Spleen (tissue), 7 donors: Measurements from ENCODE around the gene PPP1R9A.

Experiments
- POLR2A ChIP-seq, 3 donors: fragments of 450-650 bp; IDR thresholded peaks; one replicate each; pipeline ENCODE4 v1.5.1; 2017; ENCODE audit warnings: antibody characterized with exemption in 3 of 3, mild to moderate bottlenecking in 1 of 3
- TF ChIP-seq, protein P1 (sequence below), 11 experiments: fragments of 200-600 bp in 7 of 11; fragments of 450-650 bp in 4 of 11; sonication (generic) in 4 of 11; IDR thresholded peaks in 8 of 11; conservative IDR thresholded peaks in 3 of 11; 1 replicate in 7 of 11; 2 replicates in 4 of 11; pipeline versions ENCODE4 v1.4.0 to v1.8.0; 2016 to 2021; ENCODE audit warnings: antibody characterized with exemption in 11 of 11, inconsistent platforms in 4 of 11, mild to moderate bottlenecking in 1 of 11
- donor health status: DM: no; HTN: no; CAD: no; lungs with moderate emphysema.
- donor health status: DM: no; HTN: no; CAD: no.
- donor health status: DM: no; HTN: no; CAD: no.

DNA sequence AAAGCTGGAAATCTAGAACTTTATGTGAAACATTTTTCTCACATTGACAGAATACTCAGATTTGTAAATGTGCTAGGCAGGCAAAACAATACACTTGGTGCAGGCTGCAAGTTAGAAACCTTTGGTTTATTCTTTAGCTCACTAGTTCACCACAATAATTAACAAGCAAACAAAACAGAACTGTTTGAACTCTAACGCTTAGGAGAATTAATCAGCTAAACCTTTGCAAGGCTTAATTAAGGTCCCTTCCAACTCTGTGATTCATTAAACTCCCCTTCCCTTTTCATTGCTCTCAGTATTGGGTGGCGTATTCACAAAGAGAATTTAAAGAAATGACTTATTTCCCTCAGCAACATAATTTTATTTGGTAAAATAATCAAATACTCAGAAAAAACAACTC lies 317.9 kb downstream of the PPP1R9A start:
- TF ChIP-seq POLR2A (IDR thresholded peaks at IDR 0.05), result no peak
- TF ChIP-seq, protein P1, sequence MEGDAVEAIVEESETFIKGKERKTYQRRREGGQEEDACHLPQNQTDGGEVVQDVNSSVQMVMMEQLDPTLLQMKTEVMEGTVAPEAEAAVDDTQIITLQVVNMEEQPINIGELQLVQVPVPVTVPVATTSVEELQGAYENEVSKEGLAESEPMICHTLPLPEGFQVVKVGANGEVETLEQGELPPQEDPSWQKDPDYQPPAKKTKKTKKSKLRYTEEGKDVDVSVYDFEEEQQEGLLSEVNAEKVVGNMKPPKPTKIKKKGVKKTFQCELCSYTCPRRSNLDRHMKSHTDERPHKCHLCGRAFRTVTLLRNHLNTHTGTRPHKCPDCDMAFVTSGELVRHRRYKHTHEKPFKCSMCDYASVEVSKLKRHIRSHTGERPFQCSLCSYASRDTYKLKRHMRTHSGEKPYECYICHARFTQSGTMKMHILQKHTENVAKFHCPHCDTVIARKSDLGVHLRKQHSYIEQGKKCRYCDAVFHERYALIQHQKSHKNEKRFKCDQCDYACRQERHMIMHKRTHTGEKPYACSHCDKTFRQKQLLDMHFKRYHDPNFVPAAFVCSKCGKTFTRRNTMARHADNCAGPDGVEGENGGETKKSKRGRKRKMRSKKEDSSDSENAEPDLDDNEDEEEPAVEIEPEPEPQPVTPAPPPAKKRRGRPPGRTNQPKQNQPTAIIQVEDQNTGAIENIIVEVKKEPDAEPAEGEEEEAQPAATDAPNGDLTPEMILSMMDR (IDR thresholded peaks at IDR 0.05 in 8 of 11, conservative IDR thresholded peaks at IDR 0.05 in 3 of 11), result no peak
